NCI-H146 treated with DMSO at 0.1 percent for 48 hours (cell line): Measurements from ENCODE around the gene CTAGE1.

Experiments used
- DNase-seq: peaks from one replicate; lab custom pipeline; 2025; ENCODE audit not compliant: unreplicated experiment; lab: John Stamatoyannopoulos, UW

Gene CTAGE1

GRCh38 chr18:22436136-22436535 is 18.4 kb upstream of the CTAGE1 start:
- DNase-seq: no peak

GRCh38 chr18:22434973-22435608 is 17.4 kb upstream of the CTAGE1 start:
- DNase-seq: no peak

- DNase-seq: no peak
These were observed 16.2 kb upstream of the CTAGE1 start for GRCh38 chr18:22433956-22434355.

GRCh38 chr18:22432657-22433137 is 15.0 kb upstream of the CTAGE1 start:
- no peak for DNase-seq

DNA sequence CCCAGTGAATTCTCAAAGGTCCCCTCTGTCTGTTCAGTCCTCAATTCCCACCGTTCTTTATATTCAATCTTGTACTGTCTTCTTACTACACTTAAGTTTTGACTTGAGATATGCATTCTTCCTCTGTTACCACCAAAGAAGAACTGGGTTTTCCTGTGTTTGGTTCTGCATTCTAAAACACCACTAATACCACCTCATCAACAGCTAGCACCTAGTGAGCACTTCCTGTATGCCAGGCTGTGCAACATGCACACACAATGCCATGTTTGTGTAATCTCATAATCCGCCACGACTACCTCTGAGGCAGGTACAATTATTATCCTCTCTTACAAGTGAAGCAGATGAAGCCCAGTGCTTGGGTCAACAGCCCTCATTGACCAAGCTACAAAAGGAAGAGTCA is 11.8 kb upstream of the CTAGE1 start:
- DNase-seq: no peak

- DNase-seq: no peak
These were observed 11.0 kb upstream of the CTAGE1 start for GRCh38 chr18:22428672-22429071.

DNA sequence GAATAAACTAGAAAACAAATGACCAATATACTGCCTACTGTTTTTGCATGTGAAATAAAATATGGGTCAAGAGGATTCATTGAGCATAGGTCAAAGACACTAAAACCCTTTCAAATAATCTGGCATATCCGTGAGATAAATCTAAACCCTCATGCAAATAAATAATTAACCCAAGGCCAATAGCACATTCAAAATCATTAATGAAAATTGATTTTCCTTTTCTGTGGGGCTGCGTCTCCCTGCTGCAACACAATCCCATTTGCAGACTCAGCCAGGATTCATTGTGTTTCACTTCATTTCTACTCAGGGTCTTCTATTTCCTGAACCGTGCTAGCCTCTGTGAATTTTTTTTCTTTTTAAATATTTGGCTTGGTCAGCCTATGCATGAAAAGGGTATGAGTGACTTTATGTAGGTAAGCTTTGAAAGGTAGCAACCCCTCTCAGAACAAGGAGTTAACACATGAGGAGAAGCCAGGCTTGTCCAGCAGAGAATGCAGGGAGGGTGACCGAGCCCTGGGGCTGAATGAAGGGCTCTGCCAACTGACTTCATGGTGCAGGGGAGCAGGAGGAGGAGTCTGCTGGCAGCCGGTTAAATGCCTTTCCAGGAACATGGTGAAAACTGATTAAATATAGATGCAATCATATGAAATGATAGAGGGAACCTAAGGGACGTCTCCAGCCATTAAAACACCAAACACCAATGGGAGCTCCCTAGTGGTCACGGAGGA is 10.3 kb upstream of the CTAGE1 start:
- no peak for DNase-seq

- no peak for DNase-seq
These were observed 6.8 kb upstream of the CTAGE1 start for GRCh38 chr18:22424565-22424963.

- no peak for DNase-seq
These were observed 6.3 kb upstream of the CTAGE1 start for GRCh38 chr18:22423878-22424564.

- DNase-seq: no peak
These were observed 5.3 kb upstream of the CTAGE1 start for GRCh38 chr18:22422909-22423548.

GRCh38 chr18:22420652-22421051 is 2.9 kb upstream of the CTAGE1 start:
- DNase-seq: no peak

DNA sequence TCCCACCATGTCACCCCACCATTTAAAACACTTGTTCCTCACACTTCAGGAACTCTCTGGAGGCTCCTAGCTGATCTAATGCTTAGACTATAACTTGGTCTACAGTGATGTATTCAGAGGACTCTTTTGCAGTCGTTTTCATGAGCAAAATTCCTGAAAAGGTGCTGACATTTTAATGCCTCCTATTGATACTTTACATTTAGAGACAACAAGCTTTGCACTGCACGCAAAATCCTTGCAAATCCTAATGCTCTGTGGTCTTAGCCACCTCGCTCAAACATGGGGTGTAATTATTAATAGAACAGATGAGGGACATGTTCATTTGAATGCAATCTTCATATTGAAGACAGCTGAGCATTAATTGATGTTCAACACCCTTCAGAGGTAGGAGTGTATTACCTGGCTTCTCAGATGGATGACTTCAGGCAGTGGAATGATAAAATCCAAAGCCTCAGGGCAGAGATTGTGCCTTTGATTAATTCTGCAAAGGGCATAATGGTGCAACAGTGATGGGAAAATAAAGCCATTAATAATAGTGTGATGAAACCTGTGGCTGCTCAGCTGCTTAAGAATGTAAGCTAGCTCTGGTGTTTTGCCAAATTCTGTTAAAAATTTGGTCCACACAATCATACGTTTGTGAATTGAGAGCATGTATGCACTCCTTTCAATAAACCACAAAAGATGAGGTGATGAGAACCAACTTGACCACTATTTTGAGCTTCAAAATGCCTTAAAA is 5.4 kb downstream of the CTAGE1 start:
- DNase-seq: no peak

DNA sequence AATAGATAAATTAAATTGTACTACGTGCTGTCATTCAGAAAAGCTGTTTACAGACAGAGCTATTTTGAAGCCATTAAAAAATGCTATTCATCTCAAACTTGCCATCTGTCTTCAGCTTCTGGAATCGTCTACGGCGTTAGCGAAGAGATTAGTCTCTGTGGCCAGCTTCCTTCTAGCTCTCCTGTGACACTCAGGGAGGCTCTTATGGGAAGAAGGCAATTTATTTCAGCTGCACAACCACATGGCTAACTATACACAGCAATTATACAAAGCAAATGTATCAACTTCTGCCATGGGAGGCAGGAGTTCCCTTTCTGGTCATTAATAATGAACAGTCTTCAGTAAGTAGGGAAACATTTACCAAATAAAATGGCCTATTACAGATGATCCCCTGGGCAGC is 6.3 kb downstream of the CTAGE1 start:
- DNase-seq: no peak

GRCh38 chr18:22410126-22410525 is 7.6 kb downstream of the CTAGE1 start:
- no peak for DNase-seq

- DNase-seq: no peak
These were observed 8.3 kb downstream of the CTAGE1 start for GRCh38 chr18:22409445-22409844.

- DNase-seq: no peak
These were observed 9.7 kb downstream of the CTAGE1 start for GRCh38 chr18:22408059-22408458.

DNA sequence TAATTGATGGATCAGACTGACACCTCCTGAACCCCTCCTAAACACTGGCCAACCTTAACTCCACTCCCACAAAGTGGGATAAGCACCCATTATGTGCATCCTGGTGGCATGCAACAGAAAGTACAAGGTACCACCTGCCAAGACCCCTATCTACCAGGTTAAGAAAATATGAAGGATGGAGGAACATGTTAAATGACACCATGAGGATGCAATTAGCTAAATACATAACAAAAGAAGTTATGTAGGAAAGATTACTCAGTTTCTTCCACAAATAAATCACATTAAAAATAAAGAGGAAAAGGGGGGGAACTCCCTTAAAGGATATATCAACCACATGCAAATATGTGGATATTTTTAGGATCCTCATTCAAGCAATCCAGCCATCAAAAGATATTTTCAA is 12.6 kb downstream of the CTAGE1 start:
- DNase-seq: no peak

DNA sequence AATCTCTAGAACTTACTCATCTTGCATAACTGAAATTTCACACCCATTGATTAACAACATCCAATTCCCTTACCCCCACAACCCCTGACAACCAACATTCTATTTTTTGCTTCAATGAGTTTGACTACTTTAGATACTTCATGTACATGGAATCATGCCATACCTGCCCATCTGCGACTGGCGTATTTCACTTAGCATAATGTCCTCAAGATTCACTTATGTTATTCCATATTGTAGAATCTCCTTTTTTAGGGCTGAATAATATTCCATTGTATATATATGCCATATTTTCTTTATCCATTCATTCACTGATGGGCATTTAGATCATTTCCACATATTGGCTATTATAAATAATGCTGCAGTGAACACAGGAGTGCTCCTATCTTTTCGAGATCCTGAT is 13.8 kb downstream of the CTAGE1 start:
- no peak for DNase-seq

- DNase-seq: no peak
These were observed 17.8 kb downstream of the CTAGE1 start for GRCh38 chr18:22399949-22400348.

DNA sequence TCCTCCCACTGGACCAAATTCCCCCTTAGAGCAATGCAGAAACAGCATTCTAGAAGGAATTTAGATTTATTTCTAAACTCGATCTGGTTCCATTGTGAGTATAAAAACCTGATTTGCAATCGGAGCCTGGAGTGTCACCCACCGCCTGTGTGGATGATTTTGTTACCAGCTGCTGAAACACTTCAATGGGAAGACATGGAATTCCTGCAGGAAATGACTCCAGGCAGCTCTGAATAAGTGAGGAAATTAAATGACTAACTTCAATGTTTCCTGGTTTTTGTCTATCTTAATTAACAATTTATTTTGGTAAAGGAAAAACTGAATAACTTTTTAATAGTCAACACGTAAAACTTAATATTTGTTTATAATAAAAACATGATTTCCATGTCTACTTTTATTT is 19.3 kb downstream of the CTAGE1 start:
- DNase-seq: no peak

- no peak for DNase-seq
These were observed 23.3 kb downstream of the CTAGE1 start for GRCh38 chr18:22394428-22394827.
